Muscle layer of colon (tissue), 2 donors: Measurements from ENCODE around the gene ZNF708.
"Not testable (repeated sequence)": the region's sequence is repeated elsewhere in the genome, so short reads cannot be mapped to it uniquely, and the experiment has no call there.

Source experiments
- H3K27ac ChIP-seq: one replicate; pipeline ENCODE4 v1.7.0; 2013; ENCODE audit warnings: low read depth, mild to moderate bottlenecking, low read length, moderate library complexity
- H3K27me3 ChIP-seq, 2 donors: one replicate each; pipeline ENCODE4 v1.7.0; 2013; ENCODE audit warnings: low read length in 2 of 2, mild to moderate bottlenecking in 2 of 2; ENCODE audit not compliant: insufficient read depth in 2 of 2, control insufficient read depth in 1 of 2
- H3K36me3 ChIP-seq: one replicate; pipeline ENCODE4 v1.7.0; 2013; ENCODE audit warnings: mild to moderate bottlenecking, low read length; ENCODE audit not compliant: insufficient read depth
- H3K4me1 ChIP-seq: one replicate; pipeline ENCODE4 v1.7.0; 2013; ENCODE audit warnings: mild to moderate bottlenecking, low read length; ENCODE audit not compliant: insufficient read depth
- H3K4me3 ChIP-seq, 2 donors: one replicate each; pipeline ENCODE4 v1.7.0; 2013; ENCODE audit warnings: low read length in 2 of 2, low read depth in 1 of 2, mild to moderate bottlenecking in 1 of 2, moderate library complexity in 1 of 2
- H3K9ac ChIP-seq: one replicate; pipeline ENCODE4 v1.7.0; 2013; ENCODE audit warnings: low read length
- H3K9me3 ChIP-seq: one replicate; pipeline ENCODE4 v1.7.0; 2013; ENCODE audit warnings: mild to moderate bottlenecking, low read length
- donor health status: abdominal sarcoma.
- donor health status: Adenocarcinoma of cecum.

ZNF708 gene

GRCh38 chr19:21321134-21321533 is 8.1 kb downstream of the ZNF708 start:
- peaks cover 11% of the 10 kb centered on the region for H3K4me1 ChIP-seq
- peaks cover 1% of the 10 kb centered on the region for H3K36me3 ChIP-seq
- H3K9ac ChIP-seq: no peak overlapping the region
- H3K4me3 ChIP-seq: no peak overlapping the region
- H3K9me3 ChIP-seq: no peaks in the 10 kb centered on the region
- no peaks in the 10 kb centered on the region for H3K27me3 ChIP-seq
- H3K27ac ChIP-seq: no peak overlapping the region

- H3K4me1 ChIP-seq: peaks cover 24% of the 10 kb centered on the region
- H3K27me3 ChIP-seq: no peaks in the 10 kb centered on the region
- H3K4me3 ChIP-seq: no peak overlapping the region
- H3K36me3 ChIP-seq: no peaks in the 10 kb centered on the region
- H3K9me3 ChIP-seq: no peaks in the 10 kb centered on the region
- H3K9ac ChIP-seq: no peak overlapping the region
- H3K27ac ChIP-seq: no peak overlapping the region
Measured at GRCh38 chr19:21317821-21318220, 11.4 kb downstream of the ZNF708 start.

GRCh38 chr19:21314676-21315075 is 14.5 kb downstream of the ZNF708 start:
- no peaks in the 10 kb centered on the region for H3K36me3 ChIP-seq
- no peak overlapping the region for H3K27ac ChIP-seq
- no peaks in the 10 kb centered on the region for H3K27me3 ChIP-seq
- H3K4me3 ChIP-seq: no peak overlapping the region
- H3K4me1 ChIP-seq: peaks cover 20% of the 10 kb centered on the region
- H3K9me3 ChIP-seq: no peaks in the 10 kb centered on the region
- no peak overlapping the region for H3K9ac ChIP-seq

GRCh38 chr19:21312807-21313206 is 16.4 kb downstream of the ZNF708 start:
- H3K9ac ChIP-seq, H3K9me3 ChIP-seq, H3K27ac ChIP-seq, H3K4me3 ChIP-seq, H3K27me3 ChIP-seq, H3K36me3 ChIP-seq: not testable (repeated sequence)
- H3K4me1 ChIP-seq: peaks cover 16% of the 10 kb centered on the region

- Histone ChIP-seq H3K9me3 (no peaks in the 10 kb centered on the region), H3K27me3 (no peaks in the 10 kb centered on the region), H3K9ac (no peak overlapping the region), H3K4me1 (no peaks in the 10 kb centered on the region), H3K4me3 (no peak overlapping the region), H3K36me3 (peaks cover 19% of the 10 kb centered on the region), H3K27ac (no peak overlapping the region)
Measured at GRCh38 chr19:21308773-21309172, 20.4 kb downstream of the ZNF708 start.

GRCh38 chr19:21306881-21307479 is 22.2 kb downstream of the ZNF708 start:
- H3K4me1 ChIP-seq, H3K9ac ChIP-seq, H3K27ac ChIP-seq, H3K9me3 ChIP-seq, H3K27me3 ChIP-seq, H3K4me3 ChIP-seq: not testable (repeated sequence)
- peaks cover 19% of the 10 kb centered on the region for H3K36me3 ChIP-seq

GRCh38 chr19:21293768-21294167 is 35.4 kb downstream of the ZNF708 start:
- H3K9me3 ChIP-seq, H3K4me1 ChIP-seq, H3K27ac ChIP-seq, H3K4me3 ChIP-seq, H3K27me3 ChIP-seq, H3K9ac ChIP-seq: not testable (repeated sequence)
- H3K36me3 ChIP-seq: peaks cover 15% of the 10 kb centered on the region

- no peaks in the 10 kb centered on the region for H3K27me3 ChIP-seq
- H3K9ac ChIP-seq: no peak overlapping the region
- no peak overlapping the region for H3K27ac ChIP-seq
- H3K36me3 ChIP-seq: no peaks in the 10 kb centered on the region
- H3K4me3 ChIP-seq: no peak overlapping the region
- H3K4me1 ChIP-seq: no peaks in the 10 kb centered on the region
- no peaks in the 10 kb centered on the region for H3K9me3 ChIP-seq
Measured at GRCh38 chr19:21269813-21270212, 59.4 kb downstream of the ZNF708 start.

- H3K36me3 ChIP-seq: no peaks in the 10 kb centered on the region
- H3K9ac ChIP-seq: no peak overlapping the region
- H3K4me3 ChIP-seq: no peak overlapping the region
- H3K27ac ChIP-seq: no peak overlapping the region
- H3K4me1 ChIP-seq: no peaks in the 10 kb centered on the region
- no peaks in the 10 kb centered on the region for H3K27me3 ChIP-seq
- H3K9me3 ChIP-seq: no peaks in the 10 kb centered on the region
Measured at GRCh38 chr19:21264891-21265290, 64.3 kb downstream of the ZNF708 start.

GRCh38 chr19:21264416-21264815 is 64.8 kb downstream of the ZNF708 start:
- H3K9me3 ChIP-seq: no peaks in the 10 kb centered on the region

GRCh38 chr19:21260848-21261381 is 68.3 kb downstream of the ZNF708 start:
- not testable (repeated sequence) for H3K9ac ChIP-seq, H3K4me1 ChIP-seq, H3K4me3 ChIP-seq, H3K9me3 ChIP-seq, H3K27ac ChIP-seq, H3K27me3 ChIP-seq, H3K36me3 ChIP-seq

More at GRCh38 chr19:21264416-21264815, 64.8 kb downstream of the ZNF708 start:
- no peak overlapping the region for H3K27ac ChIP-seq
- no peaks in the 10 kb centered on the region for H3K4me1 ChIP-seq
- H3K27me3 ChIP-seq: no peaks in the 10 kb centered on the region
- no peaks in the 10 kb centered on the region for H3K36me3 ChIP-seq
- no peak overlapping the region for H3K9ac ChIP-seq
- H3K4me3 ChIP-seq: no peak overlapping the region

- Histone ChIP-seq H3K9me3 (no peaks in the 10 kb centered on the region), H3K9ac (no peak overlapping the region), H3K36me3 (no peaks in the 10 kb centered on the region), H3K27ac (no peak overlapping the region), H3K4me1 (no peaks in the 10 kb centered on the region), H3K27me3 (no peaks in the 10 kb centered on the region), H3K4me3 (no peak overlapping the region)
Measured at GRCh38 chr19:21260164-21260847, 68.9 kb downstream of the ZNF708 start.
